Activated effector memory CD4-positive, alpha-beta T cell treated with Interleukin-2 at 50 U/mL for 16 hours (primary cell): Measurements from ENCODE around the gene TUBA4B.
"Not testable (repeated sequence)": the region's sequence is repeated elsewhere in the genome, so short reads cannot be mapped to it uniquely, and the experiment has no call there.

Experiments used
- DNase-seq: peaks from one replicate; pipeline ENCODE4 v3.0.0-alpha.2; 2020

Gene TUBA4B

GRCh38 chr2:219277703-219278654 is 24.9 kb downstream of the TUBA4B start:
- DNase-seq: peak; percentile 69

- no peak for DNase-seq
Observed at GRCh38 chr2:219278655-219279150, 25.7 kb downstream of the TUBA4B start.

- peak; percentile 98 for DNase-seq
Observed at GRCh38 chr2:219279151-219279915, 26.3 kb downstream of the TUBA4B start, which contains the start of gene DNAJB2. DNAJB2 (plus strand) TSS chr2:219279366; CDS start chr2:219279834, 468 bp downstream.

- no peak for DNase-seq
Observed at GRCh38 chr2:219279916-219280516, 27.0 kb downstream of the TUBA4B start.

- no peak for DNase-seq
Observed at GRCh38 chr2:219280651-219281050, 27.6 kb downstream of the TUBA4B start.

GRCh38 chr2:219281588-219281987 is 28.5 kb downstream of the TUBA4B start:
- no peak for DNase-seq

GRCh38 chr2:219282375-219282774 is 29.3 kb downstream of the TUBA4B start:
- no peak for DNase-seq

GRCh38 chr2:219282943-219283581 is 30.0 kb downstream of the TUBA4B start:
- no peak for DNase-seq

GRCh38 chr2:219284501-219285372 is 31.7 kb downstream of the TUBA4B start:
- no peak for DNase-seq

GRCh38 chr2:219285373-219285735 is 32.3 kb downstream of the TUBA4B start:
- no peak for DNase-seq

- DNase-seq: no peak
Observed at GRCh38 chr2:219285894-219286425, 32.9 kb downstream of the TUBA4B start.

GRCh38 chr2:219286436-219287115 is 33.5 kb downstream of the TUBA4B start:
- DNase-seq: no peak

GRCh38 chr2:219287116-219287440 is 34.0 kb downstream of the TUBA4B start:
- DNase-seq: not testable (repeated sequence)

- DNase-seq: no peak
Observed at GRCh38 chr2:219287580-219288265, 34.7 kb downstream of the TUBA4B start.

- DNase-seq: no peak
Observed at GRCh38 chr2:219289195-219289536, 36.1 kb downstream of the TUBA4B start.

- no peak for DNase-seq
Observed at GRCh38 chr2:219289537-219290361, 36.7 kb downstream of the TUBA4B start.

GRCh38 chr2:219290381-219291171 is 37.5 kb downstream of the TUBA4B start:
- DNase-seq: no peak

- DNase-seq: no peak
Observed at GRCh38 chr2:219291394-219291793, 38.4 kb downstream of the TUBA4B start.
